ENCODE measurements around the gene UNC45B. TPM values are rescaled to one million over a fixed set of nuclear protein-coding genes. Genes with fewer than 3 reads are reported as not detected.

Gene UNC45B
- total RNA-seq, 1 donor: not detected

DNA sequence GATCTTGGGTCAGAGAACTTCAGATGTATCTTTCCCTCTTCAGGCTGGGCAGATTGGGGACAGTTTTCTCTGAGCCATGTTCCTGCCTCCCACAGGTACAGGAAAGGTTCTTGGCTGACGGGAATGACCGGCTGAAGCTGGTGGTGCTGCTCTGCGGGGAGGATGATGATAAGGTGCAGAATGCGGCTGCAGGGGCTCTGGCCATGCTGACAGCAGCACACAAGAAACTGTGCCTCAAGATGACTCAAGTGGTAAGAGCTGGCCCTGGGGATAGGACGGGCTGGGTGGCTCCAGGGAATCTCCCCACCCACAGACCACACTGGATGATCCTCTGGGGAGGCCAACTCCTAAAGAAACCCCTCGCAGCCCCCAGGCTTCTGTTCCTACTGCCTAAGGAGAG lies 35.7 kb downstream of the UNC45B start:
- TF ChIP-seq, protein P1, sequence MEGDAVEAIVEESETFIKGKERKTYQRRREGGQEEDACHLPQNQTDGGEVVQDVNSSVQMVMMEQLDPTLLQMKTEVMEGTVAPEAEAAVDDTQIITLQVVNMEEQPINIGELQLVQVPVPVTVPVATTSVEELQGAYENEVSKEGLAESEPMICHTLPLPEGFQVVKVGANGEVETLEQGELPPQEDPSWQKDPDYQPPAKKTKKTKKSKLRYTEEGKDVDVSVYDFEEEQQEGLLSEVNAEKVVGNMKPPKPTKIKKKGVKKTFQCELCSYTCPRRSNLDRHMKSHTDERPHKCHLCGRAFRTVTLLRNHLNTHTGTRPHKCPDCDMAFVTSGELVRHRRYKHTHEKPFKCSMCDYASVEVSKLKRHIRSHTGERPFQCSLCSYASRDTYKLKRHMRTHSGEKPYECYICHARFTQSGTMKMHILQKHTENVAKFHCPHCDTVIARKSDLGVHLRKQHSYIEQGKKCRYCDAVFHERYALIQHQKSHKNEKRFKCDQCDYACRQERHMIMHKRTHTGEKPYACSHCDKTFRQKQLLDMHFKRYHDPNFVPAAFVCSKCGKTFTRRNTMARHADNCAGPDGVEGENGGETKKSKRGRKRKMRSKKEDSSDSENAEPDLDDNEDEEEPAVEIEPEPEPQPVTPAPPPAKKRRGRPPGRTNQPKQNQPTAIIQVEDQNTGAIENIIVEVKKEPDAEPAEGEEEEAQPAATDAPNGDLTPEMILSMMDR (IDR thresholded peaks at IDR 0.05; ENCODE audit: insufficient read depth, low read depth, low read length): no peak
- no peak for DNase-seq (ENCODE audit: low read depth)
- H3K4me3 ChIP-seq (ENCODE audit: low read depth, low read length): no peak overlapping the region

GRCh38 chr17:35184274-35184673 lies 36.7 kb downstream of the UNC45B start:
- TF ChIP-seq, protein P1 (IDR thresholded peaks at IDR 0.05; ENCODE audit: insufficient read depth, low read depth, low read length): no peak
- H3K4me3 ChIP-seq (ENCODE audit: low read depth, low read length): no peak overlapping the region
- no peak for DNase-seq (ENCODE audit: low read depth)

- no peak for DNase-seq (ENCODE audit: low read depth)
- H3K4me3 ChIP-seq (ENCODE audit: low read depth, low read length): no peak overlapping the region
- TF ChIP-seq, protein P1 (IDR thresholded peaks at IDR 0.05; ENCODE audit: insufficient read depth, low read depth, low read length): no peak
Measured at GRCh38 chr17:35185849-35186248, 38.2 kb downstream of the UNC45B start.

- no peak for DNase-seq (ENCODE audit: low read depth)
- no peak overlapping the region for H3K4me3 ChIP-seq (ENCODE audit: low read depth, low read length)
- TF ChIP-seq, protein P1 (IDR thresholded peaks at IDR 0.05; ENCODE audit: insufficient read depth, low read depth, low read length): no peak
Measured at GRCh38 chr17:35187481-35187880, 39.9 kb downstream of the UNC45B start.

- TF ChIP-seq, protein P1 (IDR thresholded peaks at IDR 0.05; ENCODE audit: insufficient read depth, low read depth, low read length): no peak
- H3K4me3 ChIP-seq (ENCODE audit: low read depth, low read length): no peak overlapping the region
- no peak for DNase-seq (ENCODE audit: low read depth)
Measured at GRCh38 chr17:35188111-35188510, 40.5 kb downstream of the UNC45B start.

- no peak for DNase-seq (ENCODE audit: low read depth)
- TF ChIP-seq, protein P1 (IDR thresholded peaks at IDR 0.05; ENCODE audit: insufficient read depth, low read depth, low read length): no peak
- no peak overlapping the region for H3K4me3 ChIP-seq (ENCODE audit: low read depth, low read length)
Measured at GRCh38 chr17:35189291-35189690, 41.7 kb downstream of the UNC45B start.

DNA sequence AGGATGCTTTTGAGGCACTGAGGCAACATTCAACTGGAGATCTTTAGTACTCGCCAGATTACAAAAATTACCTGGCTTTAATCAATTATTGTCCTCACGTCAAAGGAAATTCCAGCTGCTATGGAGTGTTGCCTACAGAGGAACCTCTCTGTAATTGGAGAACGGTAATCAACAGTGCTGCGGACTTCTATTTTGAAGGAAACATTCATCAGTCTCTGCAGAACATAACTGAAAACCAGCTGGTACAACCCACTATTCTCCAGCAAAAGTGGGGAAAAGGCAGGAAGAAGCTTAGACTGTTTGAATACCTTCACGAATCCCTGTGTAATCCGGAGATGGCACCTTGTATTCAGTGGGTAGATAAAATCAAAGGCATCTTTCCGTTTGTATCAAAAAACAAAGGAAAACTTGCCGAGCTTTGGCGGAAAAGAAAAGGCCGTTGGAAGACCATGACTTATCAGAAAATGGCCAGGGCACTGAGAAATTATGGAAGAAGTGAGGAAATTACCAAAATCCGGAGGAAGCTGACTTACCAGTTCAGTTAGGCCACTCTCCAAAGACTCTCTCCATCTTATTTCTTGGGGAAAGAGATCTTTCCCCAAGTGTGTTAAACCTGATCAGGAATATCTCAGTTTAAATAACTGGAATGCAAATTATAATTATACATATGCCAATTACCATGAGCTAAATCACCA lies 43.5 kb downstream of the UNC45B start:
- H3K4me3 ChIP-seq (ENCODE audit: low read depth, low read length): no peak overlapping the region
- no peak for DNase-seq (ENCODE audit: low read depth)
- TF ChIP-seq, protein P1 (IDR thresholded peaks at IDR 0.05; ENCODE audit: insufficient read depth, low read depth, low read length): no peak

Measured in fibroblast of villous mesenchyme (primary cell).